Endothelial cell of hepatic sinusoid (primary cell): ENCODE measurements around the gene PSMA8.
"Not testable (repeated sequence)": the region's sequence is repeated elsewhere in the genome, so short reads cannot be mapped to it uniquely, and the experiment has no call there.

Source experiments
- in situ Hi-C: cut with HindIII; loops from 2 replicates; pipeline ENCODE4 v1.10.0; 2017; ENCODE audit warnings: low sequenced_read_pairs

The PSMA8 gene

DNA sequence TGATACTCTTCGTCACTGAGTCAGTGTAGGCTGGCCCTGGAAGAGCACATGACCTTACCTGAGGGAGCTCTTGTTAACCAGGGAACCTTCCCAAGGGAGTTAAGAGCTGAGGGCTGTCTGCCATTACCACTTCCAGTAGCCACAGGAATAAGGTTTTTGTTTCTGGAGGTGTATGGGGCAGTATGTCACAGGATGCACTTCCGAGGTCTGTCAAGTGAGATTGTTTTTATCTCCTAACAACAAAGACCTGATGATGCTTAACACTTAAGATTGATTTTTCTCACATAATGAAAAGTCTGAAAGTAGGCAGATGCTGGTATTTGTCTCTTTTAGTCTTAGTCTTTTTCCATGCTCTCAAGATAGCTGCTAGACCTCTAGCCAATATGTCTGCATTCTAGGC, 41.8 kb downstream of the PSMA8 start:
- in situ Hi-C loops = no loop called here

DNA sequence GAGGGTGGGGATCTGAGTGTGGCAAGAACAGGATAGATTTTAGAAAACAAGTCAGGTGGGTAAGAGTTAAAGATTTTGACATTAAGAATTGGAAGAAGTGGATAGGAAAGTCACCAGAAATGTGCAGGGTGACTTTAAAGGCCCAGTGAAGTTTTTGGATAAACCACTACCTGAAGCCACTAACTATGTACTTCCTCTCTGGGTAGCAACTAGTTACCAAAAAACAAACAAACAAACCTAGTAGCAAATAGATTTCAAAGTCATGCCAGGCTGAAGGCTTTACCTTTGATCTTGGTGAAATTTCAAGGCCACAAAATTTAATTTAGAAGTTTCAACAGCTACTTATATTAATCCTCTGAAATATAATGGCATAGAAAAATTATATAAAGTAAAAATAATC, 42.5 kb downstream of the PSMA8 start:
- in situ Hi-C loops = no loop called here

DNA sequence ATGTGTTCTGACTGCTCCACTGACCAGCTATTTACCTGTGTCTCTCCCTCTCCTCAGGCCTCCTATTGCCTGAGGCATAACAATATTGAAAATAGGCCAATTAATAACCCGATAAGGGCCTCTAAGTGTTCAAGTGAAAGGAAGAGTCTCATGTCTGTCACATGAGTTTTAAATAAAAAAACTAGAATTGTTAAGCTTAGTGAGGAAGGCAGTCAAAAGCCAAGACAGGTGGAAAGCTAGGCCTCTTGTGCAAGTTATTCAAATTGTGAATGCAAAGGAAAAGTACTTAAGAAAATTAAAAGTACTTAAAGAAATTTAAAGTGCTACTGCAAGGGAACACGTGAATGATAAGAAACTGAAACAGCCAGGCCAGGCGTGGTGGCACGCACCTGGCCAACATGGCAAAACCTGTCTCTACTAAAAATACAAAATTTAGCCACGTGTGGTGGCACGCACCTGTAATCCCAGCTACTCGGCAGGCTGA, 47.7 kb downstream of the PSMA8 start:
- in situ Hi-C loops = no loop called here

DNA sequence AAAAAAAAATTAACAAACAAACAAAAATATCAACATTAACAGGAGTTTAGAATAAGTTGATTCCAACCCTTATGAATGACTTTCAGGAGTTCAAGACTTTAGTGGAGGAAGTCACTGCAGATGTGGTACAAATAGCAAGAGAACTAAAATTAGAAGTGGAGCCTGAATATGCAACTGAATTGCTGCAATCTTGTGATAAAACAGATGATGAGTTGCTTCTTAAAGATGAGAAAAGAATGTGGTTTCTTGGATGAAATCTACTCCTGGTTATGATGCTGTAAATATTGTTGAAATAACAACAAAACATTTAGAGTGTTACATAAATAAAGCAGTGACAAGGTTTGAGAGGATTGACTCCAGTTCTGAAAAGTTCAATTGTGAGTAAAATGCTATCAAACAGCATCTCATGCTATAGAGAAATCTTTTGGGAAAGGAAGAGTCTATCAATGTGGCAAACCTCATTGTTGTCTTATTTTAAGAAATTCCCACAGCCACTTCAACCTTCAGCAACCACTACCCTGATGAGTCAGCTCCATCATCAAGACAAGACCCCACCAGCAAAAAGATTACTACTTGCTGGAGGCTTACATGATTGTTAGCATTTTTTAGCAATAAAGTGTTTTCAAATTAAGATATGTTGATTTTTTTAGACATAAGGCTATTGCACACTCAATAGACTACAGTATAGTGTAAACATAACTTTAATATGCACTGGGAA, 49.9 kb downstream of the PSMA8 start:
- in situ Hi-C loops = no loop called here

DNA sequence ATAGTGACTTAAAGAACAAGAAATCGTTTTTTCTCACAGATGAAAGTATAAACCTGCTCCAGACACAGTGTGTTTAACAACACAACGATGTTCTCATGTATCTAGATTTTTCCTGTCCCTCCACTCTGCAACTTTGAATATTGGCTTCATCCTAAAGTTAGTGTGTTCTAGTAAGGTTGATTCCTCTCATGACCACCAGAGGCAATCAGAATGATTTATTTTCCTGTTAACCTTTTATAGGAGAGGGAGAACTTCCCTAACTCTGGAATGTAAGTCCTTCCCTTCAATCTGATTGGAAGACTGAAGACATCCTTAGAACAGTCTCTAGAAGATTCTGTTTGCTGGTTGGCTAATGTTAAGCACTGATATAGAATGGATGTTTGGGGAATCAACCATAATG, 51.6 kb downstream of the PSMA8 start:
- in situ Hi-C loops = no loop called here

DNA sequence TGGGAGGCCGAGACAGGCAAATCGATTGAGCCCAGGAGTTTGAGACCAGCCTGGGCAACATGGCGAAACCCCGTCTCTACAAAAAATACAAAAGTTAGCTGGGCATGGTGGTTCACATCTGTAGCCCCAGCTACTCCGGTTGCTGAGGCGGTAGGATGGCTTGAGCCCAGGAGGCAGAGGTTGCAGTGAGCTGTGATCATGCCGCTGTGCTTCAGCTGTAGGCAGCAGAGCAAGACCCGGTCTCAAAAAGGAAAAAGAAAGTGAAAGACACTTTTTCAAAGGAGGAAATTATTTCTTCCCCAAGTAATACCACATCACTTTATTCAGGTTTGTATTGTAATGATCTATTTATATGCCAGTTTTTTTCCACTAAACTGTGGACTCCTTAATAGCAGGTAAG, 56.8 kb downstream of the PSMA8 start:
- in situ Hi-C loops = no loop called here

DNA sequence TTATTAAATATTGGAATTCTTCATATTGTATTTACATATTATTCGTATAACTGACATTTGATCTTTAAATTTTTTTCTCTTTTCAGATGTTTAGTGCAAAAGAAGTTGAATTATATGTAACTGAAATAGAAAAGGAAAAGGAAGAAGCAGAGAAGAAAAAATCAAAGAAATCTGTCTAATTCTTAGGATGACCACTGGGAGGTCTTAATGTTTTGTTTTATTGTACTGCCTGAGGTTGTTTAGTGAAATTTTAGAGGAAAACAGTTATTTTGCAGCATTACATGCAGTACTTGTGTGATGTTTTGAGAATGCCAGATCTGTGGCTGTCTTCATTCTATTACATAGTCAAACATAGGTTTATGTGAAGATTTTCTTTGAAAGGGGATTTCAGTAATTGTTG, 58.6 kb downstream of the PSMA8 start:
- in situ Hi-C loops = no loop called here

DNA sequence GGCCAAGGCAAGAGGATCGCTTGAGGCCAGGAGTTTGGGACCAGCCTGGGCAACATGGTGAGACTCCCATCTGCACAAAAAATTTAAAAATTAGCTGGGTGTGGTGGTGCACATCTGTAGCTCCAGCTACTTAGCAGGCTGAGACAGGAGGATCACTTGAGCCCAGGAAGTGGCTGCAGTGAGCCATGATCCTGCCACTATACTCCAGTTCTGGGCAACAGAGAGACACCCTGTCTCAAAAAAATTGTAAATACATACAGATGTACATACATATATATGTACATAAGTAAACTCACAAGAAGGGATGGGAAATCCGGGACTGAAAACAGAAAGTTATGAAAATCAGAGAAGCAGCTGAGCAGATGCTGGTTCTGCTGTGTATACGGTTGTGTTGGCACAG, 62.9 kb downstream of the PSMA8 start:
- in situ Hi-C loops = no loop called here

DNA sequence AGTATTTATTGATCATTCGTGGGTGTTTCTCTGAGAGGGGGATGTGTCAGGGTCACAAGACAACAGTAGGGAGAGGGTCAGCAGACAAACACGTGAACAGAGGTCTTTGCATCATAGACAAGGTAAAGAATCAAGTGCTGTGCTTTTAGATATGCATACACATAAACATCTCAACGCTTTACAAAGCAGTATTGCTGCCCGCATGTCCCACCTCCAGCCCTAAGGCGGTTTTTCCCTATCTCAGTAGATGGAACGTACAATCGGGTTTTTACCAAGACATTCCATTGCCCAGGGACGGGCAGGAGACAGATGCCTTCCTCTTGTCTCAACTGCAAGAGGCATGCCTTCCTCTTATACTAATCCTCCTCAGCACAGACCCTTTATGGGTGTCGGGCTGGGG, 68.3 kb downstream of the PSMA8 start:
- in situ Hi-C loops = not testable (repeated sequence)

DNA sequence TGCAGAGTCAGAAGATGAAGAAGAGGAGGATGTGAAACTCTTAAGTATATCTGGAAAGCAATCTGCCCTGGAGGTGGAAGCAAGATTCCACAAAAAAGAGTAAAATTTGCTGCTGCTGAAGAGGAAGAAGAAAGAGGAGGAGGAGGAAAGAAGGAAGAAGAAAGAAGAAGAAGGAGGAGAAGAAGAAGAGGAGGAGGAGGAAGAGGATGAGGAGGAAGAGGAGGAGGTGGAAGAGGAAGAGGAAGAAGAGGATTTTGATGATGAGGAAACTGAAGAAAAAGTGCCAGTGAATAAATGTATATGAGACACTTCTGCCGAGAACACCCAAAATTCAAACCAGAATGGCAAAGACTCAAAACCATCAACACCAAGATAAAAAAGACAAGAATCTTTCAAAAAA, 71.6 kb downstream of the PSMA8 start:
- in situ Hi-C loops = no loop called here

DNA sequence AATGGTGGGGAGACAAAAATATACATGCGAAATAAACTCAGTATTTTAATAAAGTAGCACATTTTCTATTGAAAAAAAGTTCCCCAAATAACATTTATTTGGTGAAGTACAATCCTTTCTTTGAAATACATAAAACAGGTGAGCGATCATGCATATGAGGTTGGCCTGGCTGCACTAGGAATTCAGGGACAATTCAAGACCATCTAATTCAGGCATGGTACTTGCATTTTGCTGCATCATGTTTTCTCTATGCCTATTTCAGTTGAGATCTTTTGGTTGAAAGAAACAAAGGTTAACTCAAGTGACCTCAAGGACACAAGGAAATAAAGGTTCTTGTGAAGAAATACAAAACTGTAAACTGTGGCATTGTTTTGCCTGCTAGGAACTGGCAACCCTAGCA, 72.8 kb downstream of the PSMA8 start:
- in situ Hi-C loops = no loop called here

DNA sequence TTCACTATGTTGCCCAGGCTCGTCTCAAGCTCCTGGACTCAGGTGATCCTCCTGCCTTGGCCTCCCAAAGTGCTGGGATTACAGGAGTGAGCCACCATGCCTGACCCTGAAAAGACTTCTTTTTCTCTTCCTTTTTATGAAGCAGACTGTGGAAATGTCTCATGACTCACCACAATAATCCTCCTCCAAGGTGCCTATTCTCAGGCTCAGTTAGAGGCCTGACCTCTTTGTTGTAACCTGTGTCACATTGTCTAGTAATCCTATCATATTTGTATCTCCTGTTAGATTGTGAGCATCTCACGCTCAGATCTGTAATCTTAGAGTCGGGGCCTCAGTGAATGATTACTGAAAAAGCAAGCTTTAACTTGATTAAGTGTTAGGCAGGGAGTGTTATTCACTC, 74.3 kb downstream of the PSMA8 start:
- in situ Hi-C loops = no loop called here

DNA sequence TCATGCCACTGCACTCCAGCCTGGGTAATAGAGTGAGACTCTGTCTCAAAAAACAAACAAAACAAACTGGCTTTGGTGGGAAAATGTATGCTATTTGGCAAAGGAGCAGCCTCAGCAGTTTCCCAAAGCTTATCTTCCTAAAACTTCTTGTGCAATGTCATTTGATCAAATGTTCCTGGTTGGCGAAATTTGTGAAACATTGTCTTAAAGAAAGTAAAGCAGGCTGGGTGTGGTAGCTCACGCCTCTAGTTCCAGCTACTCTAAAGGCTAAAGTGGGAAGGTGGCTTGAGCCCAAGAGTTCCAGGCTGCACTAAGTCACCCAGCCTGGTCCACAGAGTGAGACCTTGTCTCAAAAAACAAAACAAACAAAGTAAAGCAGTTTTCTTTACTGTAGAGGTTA, 75.3 kb downstream of the PSMA8 start:
- in situ Hi-C loops = no loop called here

DNA sequence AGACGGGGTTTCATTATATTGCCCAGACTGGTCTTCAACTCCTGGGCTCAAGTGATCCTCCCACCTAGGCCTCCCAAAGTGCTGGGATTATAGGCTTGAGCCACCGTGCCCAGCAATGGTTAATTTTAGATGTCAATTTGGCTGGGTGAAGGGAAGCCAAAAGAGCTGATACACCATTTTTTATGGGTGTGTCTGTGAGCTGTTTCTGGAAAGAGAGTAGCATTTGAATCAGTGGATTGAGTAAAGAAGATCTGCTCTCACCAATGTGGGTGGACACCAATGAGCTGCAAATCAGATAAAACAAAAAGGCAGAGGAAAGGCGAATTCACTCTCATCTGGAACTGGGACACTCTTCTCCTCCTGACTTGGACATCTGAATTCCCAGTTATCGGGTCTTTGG, 76.5 kb downstream of the PSMA8 start:
- in situ Hi-C loops = no loop called here

DNA sequence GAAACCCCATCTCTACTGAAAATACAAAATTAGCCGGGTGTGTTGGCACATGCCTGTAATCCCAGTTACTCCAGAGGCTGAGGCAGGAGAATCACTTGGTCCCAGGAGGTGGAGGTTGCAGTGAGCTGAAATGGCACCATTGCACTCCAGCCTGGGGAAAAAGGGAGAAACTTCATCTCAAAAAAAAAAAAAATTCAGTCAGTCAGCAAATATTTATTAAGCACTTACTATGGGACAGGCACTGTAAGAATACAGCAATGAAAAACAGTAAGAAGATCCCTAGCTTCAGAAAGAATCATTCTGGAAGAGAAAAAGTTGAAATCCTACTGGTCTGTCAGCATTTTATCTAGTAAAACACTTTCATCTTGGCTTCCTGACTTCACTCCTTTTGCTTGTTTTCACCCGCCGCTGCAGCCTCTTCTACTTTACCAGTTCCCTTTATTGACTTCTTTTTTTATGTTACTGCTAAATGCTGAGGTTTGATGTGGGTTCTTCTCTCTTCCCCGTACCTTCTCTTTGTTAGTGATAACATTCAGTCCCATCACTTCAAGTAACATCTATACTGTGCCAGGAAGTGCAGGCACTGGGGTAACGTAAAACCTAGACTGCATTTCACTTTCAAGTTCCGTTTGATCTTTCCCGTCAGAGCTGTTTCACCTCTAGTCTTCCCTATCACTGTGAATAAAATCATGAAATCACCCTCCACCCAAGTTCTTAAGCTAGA, 81.7 kb downstream of the PSMA8 start:
- in situ Hi-C loops = no loop called here

DNA sequence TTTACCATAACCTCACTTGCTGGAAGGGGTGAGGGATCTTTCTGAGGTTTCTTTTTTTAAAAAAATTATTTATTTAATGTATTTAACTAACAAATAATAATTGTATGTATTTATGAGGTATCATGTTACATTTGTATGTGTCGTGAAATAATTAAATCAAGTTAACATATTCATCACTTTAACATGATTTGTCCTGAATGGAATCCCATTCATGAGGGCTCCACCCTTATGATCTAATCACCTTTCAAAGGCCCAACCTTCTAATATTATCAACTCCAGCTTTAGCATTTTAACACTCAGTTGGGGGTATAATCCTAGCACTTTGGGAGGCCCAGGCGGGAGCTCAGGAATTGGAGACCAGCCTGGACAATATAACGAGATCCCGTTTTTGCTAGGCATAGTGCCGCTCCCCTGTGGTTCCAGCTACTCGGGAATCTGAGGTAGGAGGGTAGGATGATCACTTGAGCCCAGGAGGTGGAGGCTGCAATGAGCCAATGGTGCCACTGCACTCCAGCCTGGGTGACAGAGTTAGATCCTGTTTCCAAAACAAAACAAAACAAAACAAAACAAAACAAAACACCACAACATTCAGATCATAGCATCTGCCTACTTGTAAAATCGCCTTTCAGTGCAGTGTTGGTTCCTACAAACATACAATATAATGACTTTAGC, 91.5 kb downstream of the PSMA8 start:
- in situ Hi-C loops = no loop called here

DNA sequence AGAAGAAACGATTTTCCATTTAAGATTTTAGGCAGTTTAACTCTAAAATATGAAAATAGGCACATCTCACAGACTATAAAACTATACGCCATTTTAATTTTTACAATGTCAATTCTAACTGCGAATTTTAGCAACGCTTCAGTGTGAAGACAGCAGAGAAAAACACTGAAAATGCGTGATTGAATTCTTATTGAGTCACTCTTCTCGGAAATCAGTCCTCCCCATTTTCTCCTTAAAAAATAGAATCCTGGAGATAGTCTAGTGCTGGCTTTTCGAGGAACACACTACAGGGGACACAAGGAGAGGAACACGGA, 92.2 kb downstream of the PSMA8 start:
- in situ Hi-C loops = no loop called here

DNA sequence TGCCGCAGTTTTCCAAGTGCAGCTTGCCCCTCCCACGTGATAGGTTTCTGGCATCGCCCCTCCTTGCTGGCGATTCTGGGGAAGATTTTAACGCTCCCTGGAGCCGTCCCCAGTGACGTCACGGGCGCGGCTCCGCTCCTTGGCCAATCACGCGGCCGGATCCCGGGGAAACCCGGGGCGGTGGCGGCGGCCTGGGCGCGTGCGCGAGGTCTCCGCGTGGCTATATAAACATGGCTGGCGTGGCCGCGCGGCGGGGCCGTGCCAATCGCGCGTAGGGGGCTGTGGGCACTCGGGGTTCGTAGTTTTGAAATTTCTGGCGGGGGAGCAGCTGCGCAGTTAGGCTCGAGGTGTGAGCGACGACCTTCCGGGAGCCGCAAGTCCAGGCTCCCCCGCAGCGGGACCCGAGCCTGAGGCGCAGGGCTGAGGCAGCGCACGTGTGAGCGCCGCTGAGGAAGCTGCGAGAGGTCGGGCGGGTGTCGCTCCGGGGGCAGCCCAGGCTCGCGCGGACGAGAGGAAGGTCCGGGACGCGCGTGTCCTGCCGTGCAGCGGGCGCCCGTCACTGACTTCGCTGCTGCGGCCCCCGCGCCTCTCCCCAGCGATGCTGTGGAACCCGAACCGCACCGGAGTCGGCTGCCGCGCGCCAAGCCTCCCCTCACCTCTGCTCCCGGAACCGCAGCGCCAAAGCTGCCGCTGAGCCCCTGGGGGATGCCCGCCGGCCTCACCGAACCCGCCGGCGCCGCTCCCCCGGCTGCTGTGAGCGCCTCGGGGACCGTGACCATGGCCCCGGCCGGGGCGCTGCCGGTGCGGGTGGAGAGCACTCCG, 92.8 kb downstream of the PSMA8 start, which contains the start of gene TAF4B:
TAF4B (plus strand) TSS at position 217 of the 822 bp plus-strand sequence; CDS start at position 706, 489 bp downstream.
- in situ Hi-C loops = no loop called here

DNA sequence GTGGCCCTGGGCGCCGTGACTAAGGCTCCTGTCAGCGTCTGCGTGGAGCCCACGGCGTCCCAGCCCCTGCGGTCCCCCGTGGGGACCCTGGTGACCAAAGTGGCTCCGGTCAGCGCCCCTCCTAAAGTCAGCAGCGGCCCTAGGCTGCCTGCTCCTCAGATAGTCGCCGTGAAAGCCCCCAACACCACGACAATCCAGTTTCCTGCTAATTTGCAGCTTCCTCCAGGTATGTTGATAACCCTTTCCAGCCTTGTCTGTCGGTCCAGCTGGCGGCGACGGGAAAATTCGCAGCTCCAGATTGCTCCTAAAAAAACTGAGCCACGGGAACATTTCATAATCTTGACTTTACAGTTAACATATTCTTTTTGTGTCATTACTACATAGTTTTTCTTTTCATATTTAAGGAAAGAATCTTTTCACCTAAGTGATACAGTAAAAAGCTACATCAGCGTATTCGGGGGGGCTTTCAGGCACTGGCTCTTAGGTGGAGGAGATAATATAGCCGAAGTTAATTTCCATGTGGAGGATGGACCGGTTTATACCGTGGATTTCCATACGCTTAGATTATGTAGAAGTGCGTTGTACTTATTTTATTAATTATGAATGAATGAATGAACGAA, 93.5 kb downstream of the PSMA8 start:
- in situ Hi-C loops = no loop called here

DNA sequence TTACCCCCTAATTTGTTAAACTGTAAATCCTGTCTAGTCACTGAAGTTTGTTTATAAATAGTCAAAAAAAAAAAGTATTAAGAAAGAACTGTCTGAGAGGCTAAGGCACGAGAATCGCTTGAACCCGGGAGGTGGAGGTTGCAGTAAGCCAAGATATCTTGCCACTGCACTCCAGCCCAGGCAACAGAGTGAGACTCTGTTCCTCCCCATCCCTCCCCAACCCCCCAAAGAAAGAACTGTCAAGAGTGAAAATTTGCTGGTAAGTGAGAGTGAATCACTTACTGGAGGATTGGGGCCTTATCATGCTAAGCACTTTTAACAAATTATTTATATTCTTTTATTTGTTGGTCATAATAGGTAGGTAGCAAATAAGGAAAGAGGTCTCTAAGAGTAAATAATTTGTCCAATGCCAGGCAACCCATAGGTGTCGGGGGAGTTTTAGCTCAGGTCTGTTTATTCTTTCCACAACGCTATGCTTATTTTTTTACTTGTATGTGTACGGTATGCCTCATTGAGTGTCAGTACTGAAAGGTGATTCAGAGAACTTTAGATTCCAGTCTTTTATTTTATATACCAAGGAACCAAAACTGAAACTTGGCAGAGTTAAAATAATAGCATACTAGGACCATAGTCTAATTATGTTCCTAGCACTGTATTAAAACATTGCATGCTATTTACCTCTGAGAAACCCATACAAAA, 95.0 kb downstream of the PSMA8 start:
- in situ Hi-C loops = no loop called here
